ENCODE measurements around the gene BLMH.

BLMH gene

DNA sequence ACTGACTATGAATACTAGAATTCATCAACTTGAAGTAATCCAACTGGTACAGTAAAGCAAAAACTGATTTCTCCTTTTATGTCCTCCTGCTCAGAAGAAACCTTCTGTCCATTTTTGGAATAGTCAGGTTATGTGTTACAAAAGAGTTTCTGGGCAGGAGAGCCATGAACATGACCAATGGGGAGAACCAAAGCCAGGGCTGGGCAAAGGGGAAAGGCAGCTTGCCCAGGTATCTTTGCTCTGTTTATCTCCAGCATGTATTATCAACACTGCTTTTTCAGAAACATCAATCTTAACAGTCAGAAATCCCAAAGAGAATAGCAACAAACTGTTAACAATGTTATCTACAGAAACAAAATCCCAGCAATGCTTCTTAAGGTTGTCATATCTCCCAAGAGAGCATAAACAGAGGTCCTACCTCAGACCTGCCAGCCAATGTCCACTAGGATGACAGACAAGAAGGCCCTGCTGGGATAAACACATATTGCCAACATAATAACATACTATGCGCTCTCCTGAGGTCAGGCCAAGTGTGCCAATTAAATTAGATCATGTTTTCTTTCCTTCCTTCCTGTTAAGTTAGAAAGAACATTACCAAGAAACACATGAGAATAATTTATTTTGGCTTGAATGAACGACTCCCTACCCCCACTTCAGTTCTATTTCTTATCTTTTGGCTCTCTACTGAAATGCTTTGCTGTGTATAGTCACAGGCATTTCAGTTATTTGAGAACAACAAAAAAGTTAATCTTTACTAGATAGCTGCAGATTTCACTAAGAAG is 28.0 kb downstream of the BLMH start:
- in situ Hi-C loops (cut with HindIII; ENCODE audit: low pct_ligation_motif_present, low pct_unique_long_range_greater_than_20kb, low sequenced_read_pairs), result no loop called here

DNA sequence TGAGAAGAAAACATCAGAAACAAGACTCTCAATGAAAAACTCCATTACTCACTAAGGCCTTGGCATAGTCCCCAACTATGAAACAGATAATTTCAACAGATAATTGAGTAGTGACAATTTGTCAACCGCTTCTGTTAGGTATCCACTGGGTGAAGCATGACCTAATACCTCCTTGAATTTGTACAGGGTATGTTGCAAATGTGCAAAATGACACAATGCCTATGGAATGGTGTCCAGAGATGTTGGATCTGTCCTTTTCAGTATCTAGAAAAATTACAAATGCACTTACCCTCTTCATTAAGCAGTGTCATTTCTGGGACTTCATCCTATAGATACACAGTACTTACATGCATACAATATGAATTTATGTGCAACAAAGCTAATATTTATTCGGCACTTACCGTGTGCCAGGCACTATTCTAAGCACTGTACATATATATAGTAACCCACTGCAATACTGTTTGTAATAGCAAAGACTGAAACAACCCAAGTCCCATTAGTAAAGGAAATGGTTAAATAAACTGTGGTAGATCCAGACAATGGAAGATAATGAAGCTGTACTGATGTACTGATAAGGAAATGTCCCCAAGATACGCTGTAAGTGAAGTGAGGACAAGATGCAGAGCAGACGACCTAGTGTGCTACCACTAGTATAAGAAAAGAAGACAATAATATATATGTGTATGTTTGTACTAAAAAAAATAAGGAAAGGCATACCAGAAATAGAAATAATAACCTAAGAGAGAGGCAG is 34.8 kb downstream of the BLMH start:
- DNase-seq, result no peak

More for the DNA sequence above, 28.0 kb downstream of the BLMH start:
- peak; percentile 79 for DNase-seq

DNA sequence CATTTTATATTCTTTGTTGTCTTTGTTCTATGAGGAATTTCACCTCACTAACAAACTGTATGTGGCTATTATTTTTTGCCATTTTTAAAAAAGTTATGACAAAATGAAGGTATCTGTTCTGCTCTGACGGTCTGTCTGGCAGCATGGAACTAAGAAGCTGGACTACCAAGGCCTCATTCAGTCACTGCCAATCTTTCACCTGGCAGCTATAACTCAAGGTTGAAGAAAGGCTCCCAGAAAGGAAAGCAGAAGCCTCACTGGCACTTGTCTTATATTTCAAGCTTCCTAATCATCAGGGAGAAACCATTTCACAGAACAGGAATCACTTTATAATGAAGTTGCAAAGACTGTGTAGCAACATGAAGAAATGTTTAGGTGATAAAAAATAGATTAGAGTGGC is 37.6 kb downstream of the BLMH start:
- in situ Hi-C loops (cut with HindIII; ENCODE audit: low pct_ligation_motif_present, low pct_unique_long_range_greater_than_20kb, low sequenced_read_pairs), result no loop called here

More for the DNA sequence above, 34.8 kb downstream of the BLMH start:
- in situ Hi-C loops (cut with HindIII; ENCODE audit: low pct_ligation_motif_present, low pct_unique_long_range_greater_than_20kb, low sequenced_read_pairs), result no loop called here

DNA sequence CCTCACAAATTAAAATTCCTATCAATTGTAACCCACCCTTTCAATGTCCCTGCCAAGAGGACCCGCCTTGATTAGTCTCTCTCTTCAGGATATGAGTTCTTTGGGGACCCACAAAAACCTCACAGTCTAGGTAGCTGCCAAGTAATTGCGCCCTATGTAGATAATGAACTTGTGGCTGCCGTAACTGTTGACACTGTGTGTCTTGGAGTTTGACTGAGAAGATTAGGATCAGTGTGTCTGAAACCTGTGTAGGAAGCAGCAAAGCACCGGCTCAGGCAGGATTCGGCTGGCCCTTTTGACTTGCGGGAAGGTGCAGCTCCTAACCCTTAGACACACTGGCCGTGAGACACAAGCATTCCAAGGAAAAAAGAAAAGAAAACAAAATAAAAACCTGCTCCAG is 38.4 kb downstream of the BLMH start:
- DNase-seq, result no peak
- in situ Hi-C loops (cut with HindIII; ENCODE audit: low pct_ligation_motif_present, low pct_unique_long_range_greater_than_20kb, low sequenced_read_pairs), result no loop called here

More for the DNA sequence above, 37.6 kb downstream of the BLMH start:
- no peak for DNase-seq

DNA sequence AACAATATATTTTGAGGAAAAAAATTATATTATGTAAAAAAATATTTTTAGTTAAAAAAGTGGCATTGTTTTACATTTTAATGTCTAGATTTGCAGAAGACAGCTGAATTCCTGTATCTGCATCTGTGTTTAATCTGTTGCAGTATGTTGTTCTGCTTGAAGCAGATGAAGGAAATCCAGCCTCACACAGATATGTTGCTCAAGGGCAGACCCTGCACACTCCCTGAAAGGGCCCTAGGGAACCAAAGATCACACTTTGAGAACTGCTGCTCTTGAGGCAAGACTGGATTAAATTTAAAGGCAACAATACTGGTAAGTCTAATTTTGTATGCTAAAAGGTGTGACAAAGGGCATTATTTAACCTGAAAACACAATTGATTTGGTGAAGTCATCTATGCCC is 39.8 kb downstream of the BLMH start:
- in situ Hi-C loops (cut with HindIII; ENCODE audit: low pct_ligation_motif_present, low pct_unique_long_range_greater_than_20kb, low sequenced_read_pairs), result no loop called here
- DNase-seq, result no peak

DNA sequence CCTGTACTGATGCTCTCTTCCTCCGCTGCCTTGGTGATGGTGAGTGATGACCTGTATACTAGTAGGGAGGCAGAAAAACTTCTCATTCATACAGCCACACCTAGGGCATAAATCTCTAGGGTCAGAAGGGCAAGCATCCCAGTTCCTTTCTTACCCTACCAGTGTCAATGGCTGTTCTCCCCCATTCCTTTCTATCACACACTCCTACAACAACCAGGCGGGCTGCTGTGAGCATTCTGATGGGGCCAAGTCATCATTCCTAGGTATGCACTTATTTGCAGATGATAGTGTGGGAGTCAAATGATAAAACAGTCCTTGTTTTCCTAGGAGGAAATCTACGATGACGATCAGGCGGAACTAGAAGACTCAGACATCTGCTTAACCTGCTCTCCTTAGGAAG is 42.3 kb downstream of the BLMH start:
- in situ Hi-C loops (cut with HindIII; ENCODE audit: low pct_ligation_motif_present, low pct_unique_long_range_greater_than_20kb, low sequenced_read_pairs), result no loop called here
- no peak for DNase-seq

DNA sequence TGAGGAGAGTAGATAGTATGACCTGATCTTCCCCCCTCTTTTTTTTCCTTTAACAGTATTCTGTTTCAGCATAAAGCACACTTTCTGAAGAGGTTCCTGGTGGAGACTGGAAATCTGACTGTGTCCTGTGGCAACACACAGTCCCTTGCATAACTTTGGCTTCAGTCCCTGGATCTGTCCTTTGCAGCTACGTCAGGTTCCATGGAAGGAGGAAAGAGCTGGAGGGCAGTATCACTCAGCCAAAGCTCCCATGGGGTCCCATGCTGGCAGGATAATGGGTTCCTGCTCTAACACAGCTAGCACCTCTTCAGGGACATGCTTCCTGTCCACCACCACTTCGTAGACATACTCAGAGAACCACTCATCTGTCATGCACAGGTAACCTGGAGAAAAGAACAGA is 43.0 kb downstream of the BLMH start:
- DNase-seq, result no peak
- in situ Hi-C loops (cut with HindIII; ENCODE audit: low pct_ligation_motif_present, low pct_unique_long_range_greater_than_20kb, low sequenced_read_pairs), result no loop called here

DNA sequence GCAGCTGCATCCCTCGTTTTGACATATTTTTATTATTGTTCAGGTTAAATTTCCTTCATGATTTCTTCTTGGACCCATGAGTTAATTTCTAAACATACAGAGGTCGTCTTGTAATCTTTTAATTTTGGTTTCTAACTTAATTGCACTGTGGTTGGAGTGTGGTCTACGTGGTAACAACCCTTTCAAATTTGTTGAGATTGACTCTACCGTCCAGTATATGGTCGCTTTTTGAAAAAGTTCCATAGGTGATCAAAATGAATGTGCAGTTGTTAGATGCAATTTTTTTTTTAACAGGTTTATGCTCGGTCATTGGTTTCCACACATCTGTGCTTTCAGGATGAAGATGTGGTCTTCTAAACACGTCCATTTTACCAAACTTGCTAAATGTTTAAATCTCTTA is 45.3 kb downstream of the BLMH start:
- DNase-seq, result no peak
- in situ Hi-C loops (cut with HindIII; ENCODE audit: low pct_ligation_motif_present, low pct_unique_long_range_greater_than_20kb, low sequenced_read_pairs), result no loop called here

DNA sequence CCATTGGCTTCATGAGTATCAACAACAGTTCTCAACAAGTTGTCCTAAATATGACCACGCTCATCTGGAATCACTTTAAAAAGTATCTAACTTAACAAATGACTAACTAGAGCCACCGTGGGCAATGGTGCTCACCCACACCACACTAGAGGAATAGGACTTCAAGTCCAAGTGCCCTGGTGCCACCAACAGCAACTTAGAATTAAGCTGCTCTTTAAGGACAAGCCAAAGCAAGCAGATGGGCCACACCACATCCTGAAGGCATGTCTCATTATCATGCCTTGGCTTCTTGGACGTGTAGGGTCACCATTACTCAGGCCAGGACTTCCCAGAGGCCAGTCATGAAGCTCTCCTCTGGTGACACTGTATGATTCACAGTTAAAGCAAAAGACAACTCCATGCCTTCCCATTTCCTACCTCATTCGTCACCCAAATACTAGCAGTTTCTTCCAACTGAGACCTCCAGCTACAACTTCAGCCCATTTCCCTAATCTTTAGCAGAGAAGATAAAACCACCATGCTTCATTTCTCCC is 46.8 kb downstream of the BLMH start:
- in situ Hi-C loops (cut with HindIII; ENCODE audit: low pct_ligation_motif_present, low pct_unique_long_range_greater_than_20kb, low sequenced_read_pairs), result no loop called here
- no peak for DNase-seq

DNA sequence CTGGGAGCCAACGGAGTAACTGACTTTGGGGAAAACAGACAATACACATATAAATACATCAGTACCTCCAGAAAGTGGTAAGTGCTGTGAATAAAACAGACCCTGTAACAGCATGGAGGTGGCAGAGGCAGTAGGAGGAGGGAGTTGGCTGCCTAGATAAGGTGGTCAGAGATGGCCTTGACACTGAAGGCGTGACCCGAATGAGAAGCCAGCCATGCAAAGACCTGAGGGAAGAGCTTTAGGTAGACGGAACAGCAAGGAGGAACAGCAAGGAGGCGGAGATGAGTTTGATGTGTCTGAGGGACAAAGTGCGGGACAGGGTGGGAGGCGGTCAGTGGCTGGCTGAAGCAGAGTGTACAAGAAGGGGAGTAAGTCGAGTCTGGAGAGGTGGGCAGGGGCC is 48.2 kb downstream of the BLMH start:
- DNase-seq, result no peak
- in situ Hi-C loops (cut with HindIII; ENCODE audit: low pct_ligation_motif_present, low pct_unique_long_range_greater_than_20kb, low sequenced_read_pairs), result no loop called here

DNA sequence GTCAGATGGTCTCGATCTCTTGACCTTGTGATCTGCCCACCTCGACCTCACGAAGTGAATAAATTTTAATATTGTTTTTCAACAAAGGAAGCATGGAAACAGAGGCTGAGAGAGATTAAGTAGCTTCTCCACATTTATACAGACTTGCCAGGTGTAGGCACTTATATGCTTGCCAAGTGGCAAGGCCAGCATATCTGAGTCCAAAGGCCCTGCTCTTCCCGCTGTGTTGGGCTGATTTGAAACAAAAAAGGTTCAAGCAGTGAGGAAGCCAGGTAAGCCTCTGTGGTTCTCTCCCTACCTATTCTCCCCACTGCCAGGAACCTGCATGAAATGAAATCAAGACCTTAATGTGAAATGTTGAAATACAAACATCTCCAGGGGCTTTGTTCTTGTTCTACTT is 48.7 kb downstream of the BLMH start:
- no peak for DNase-seq
- in situ Hi-C loops (cut with HindIII; ENCODE audit: low pct_ligation_motif_present, low pct_unique_long_range_greater_than_20kb, low sequenced_read_pairs), result no loop called here

DNA sequence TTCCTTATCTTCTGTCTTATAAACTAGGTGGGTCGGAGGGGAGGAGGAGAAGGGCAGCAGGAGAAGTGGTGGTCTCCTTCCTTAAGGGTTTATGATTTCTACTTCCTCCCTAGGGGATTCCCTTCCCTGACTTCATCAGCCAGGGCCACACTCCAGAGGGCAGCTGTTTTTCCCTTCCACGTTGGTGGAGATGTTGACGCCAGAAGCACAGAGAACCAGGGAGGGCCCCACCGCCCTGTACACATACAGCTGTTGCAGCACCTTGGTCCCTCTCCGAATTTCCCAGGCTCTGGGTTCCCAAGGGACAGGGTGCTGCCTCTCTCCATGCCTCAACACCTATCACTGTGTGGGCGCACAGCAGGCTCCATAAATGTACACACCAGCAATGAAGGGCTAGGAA is 50.7 kb downstream of the BLMH start:
- DNase-seq, result no peak
- in situ Hi-C loops (cut with HindIII; ENCODE audit: low pct_ligation_motif_present, low pct_unique_long_range_greater_than_20kb, low sequenced_read_pairs), result no loop called here

DNA sequence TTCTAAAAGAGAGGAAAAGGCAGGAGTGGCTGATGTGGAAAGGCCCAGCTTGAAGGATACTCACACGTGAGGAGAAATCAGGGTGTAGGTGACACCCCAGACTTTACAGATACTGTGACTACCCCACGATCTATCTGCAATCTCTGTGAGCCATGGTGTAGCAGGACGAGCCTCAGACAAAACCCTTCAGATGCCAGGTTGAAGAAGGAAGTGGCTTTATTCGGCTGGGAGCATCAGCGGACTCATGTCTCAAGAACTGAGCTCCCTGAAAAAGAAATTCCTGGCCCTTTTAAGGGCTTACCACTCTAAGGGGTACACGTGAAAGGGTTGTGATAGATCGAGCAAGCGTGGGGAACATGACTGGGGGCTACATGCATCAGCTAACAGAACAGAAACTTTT is 51.6 kb downstream of the BLMH start:
- in situ Hi-C loops (cut with HindIII; ENCODE audit: low pct_ligation_motif_present, low pct_unique_long_range_greater_than_20kb, low sequenced_read_pairs), result no loop called here

DNA sequence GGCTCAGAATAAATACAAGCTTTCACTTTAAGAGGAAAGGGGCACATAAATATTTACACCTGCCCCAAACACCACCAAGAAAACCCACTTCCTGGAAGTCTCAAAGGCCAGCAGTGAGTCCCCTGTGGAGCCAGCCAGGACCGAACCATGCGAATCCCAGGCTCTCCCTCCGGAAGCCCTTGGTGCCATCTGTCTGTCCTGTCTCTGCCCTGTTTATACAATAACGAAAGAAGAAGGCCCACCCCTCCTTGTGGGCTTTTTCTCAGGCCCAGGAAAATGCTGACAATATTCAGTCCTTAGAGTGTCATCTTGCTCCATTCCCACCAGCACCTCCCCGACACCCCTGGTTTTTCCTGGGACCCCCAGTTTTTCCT is 52.7 kb downstream of the BLMH start:
- no peak for DNase-seq
- in situ Hi-C loops (cut with HindIII; ENCODE audit: low pct_ligation_motif_present, low pct_unique_long_range_greater_than_20kb, low sequenced_read_pairs), result no loop called here

More for the DNA sequence above, 51.6 kb downstream of the BLMH start:
- DNase-seq, result no peak

DNA sequence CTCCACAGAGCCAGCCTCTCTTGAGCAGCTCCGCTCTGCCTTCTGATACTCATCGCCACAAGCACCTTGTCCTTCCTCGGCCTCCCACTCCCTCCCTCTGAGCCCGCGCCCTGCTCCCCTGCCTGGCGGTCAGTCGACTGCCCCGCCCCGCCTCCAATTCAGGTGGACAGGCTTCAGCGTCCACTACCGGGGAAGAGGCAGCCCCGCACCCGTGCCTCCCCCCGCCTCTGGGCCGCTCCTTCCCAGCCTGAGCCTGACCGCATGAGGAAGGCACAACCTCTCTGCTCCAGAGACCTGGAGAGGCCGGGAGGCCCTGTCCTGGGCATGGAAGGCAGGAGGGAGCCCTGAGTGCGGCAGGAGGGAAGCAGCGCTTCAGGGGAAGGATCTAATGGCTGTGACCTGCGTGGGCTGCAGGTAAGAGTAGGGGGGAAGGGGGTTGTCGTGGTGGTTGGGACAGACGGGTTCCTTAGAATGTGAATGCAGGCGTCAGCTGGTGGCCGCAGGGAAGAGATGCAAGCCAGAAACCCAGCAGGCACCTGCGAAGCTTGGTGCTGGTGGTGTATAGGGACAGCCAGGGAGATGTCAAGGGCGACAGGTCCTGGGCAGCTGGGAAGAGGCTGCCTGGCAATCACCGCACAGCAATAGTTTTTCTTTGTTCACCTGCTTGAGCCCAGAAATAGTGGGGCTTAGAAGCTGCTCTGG is 53.2 kb downstream of the BLMH start:
- DNase-seq, result no peak
- in situ Hi-C loops (cut with HindIII; ENCODE audit: low pct_ligation_motif_present, low pct_unique_long_range_greater_than_20kb, low sequenced_read_pairs), result no loop called here

DNA sequence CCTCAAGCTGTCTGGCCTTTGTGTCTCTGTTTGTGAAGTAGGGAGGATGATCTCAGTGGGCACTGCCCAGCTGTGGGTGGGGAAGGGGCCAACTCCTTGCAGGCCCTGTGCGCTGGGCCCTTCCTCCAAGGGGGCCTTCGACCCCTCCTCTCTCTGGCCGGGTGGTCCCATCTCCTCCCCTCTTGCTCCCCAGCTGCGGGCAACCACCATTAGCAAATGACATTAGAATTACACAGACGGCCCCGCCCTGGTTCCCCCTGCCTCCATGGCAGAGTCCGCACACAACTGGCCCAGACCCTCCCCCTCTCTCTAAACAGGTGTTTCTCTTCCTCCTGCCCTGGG is 53.8 kb downstream of the BLMH start:
- DNase-seq, result no peak
- in situ Hi-C loops (cut with HindIII; ENCODE audit: low pct_ligation_motif_present, low pct_unique_long_range_greater_than_20kb, low sequenced_read_pairs), result no loop called here

DNA sequence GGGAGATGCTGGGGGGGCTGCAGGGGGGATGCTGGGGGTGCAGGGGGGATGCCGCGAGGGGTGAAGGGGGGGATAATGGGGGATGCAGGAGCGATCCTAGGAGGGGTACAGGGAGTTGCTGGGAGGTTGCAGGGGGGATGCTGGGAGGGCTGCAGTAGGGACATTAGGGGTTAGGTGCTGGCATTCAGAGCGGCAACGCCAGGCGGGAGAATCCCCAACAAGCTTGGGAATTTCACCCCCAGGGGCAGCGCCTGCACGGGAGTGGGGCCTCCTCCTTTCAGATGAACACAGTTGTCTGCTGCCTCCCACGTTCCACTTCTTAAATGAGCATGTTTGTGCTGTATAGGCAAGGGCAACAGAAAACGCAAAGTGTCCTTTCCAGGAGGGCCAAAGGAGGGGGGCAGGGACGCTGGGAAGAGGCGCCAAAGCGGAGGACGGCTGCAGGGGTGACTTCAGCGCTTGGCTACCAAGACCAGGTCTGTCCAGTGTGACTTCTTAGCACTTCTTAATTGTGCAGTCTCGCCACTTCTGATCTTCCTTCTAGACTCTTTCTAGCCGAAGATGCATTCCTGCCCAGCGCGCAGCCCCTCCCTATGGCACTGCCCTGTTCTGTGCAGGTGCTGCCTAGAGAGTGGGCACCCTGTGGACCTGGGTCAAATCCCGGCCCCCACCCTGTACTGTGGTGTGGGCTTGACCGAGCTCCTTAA is 54.3 kb downstream of the BLMH start:
- in situ Hi-C loops (cut with HindIII; ENCODE audit: low pct_ligation_motif_present, low pct_unique_long_range_greater_than_20kb, low sequenced_read_pairs), result no loop called here
- DNase-seq, result no peak

DNA sequence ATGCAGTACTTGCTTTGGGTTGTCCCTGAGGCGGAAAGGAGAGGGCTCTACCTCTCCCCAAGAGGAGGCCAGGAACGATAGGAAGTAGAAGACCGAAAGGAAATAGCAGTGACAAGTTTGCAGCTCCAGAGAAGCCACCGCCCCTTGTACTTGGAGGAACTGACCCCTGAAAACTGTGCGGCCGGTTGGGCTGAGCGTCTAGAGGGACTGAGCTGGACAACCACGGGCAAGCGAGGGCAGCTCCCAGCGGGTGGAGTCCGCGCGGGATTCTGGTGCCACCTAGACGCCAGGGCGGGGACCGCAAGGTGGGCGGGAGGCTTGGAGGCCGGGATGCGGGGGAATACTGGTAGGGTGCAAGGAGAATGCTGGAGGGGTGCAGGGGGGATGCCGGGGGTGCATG is 55.0 kb downstream of the BLMH start:
- DNase-seq, result peak; percentile 79
- in situ Hi-C loops (cut with HindIII; ENCODE audit: low pct_ligation_motif_present, low pct_unique_long_range_greater_than_20kb, low sequenced_read_pairs), result no loop called here

DNA sequence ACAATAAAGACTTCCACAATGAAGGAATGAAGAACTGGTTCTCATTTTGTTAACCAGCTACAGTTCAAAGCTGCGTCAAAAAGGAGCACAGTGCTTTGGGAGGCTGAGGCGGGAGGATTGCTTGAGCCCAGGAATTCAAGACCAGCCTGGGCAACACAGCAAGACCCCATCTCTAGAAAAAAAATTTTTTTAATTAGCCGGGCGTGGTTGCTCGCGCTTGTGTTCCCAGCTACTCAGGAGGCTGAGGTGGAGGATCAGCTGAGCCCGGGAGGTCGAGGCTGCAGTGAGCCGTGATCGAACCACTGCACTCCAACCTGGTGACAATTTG is 55.5 kb downstream of the BLMH start:
- in situ Hi-C loops (cut with HindIII; ENCODE audit: low pct_ligation_motif_present, low pct_unique_long_range_greater_than_20kb, low sequenced_read_pairs), result no loop called here

More for the DNA sequence above, 55.5 kb downstream of the BLMH start:
- no peak for DNase-seq
